ENCODE results near the gene CFAP90.

GRCh38 chr5:7827610-7828009, 23.3 kb downstream of the CFAP90 start:
- TF ChIP-seq CTCF (IDR thresholded peaks at IDR 0.05; ENCODE audit: low read depth, low read length): no peak
- no peak for TF ChIP-seq EZH2phosphoT487 (IDR thresholded peaks at IDR 0.05; ENCODE audit: low read depth)

Data from OCI-LY3 (cell line).